ENCODE measurements around the gene P3H4. TPM values are rescaled to one million over a fixed set of nuclear protein-coding genes. Genes with fewer than 3 reads are reported as not detected.
"Not testable (repeated sequence)": the region's sequence is repeated elsewhere in the genome, so short reads cannot be mapped to it uniquely, and the experiment has no call there.

P3H4 gene
- total RNA-seq, 1 donor from 2014 or later, result 84.8 TPM

GRCh38 chr17:41844971-41845370 is 33.2 kb upstream of the P3H4 start:
- H3K27ac Mint-ChIP-seq (ENCODE audit: unreplicated experiment), result no peak overlapping the region
- no peak for DNase-seq (ENCODE audit: low spot score)
- H3K4me1 Mint-ChIP-seq (ENCODE audit: low read depth), result peaks cover 16% of the 10 kb centered on the region
- no peak overlapping the region for H3K4me3 Mint-ChIP-seq (ENCODE audit: unreplicated experiment)
- no peaks in the 10 kb centered on the region for H3K27me3 Mint-ChIP-seq (ENCODE audit: low read depth)
- no peak for TF ChIP-seq CTCF (IDR thresholded peaks at IDR 0.05)
- peaks cover 2% of the 10 kb centered on the region for H3K36me3 Mint-ChIP-seq (ENCODE audit: low read depth)
- H3K9me3 Mint-ChIP-seq (ENCODE audit: low read depth), result no peaks in the 10 kb centered on the region

- not testable (repeated sequence) for H3K4me1 Mint-ChIP-seq (ENCODE audit: low read depth); H3K27ac Mint-ChIP-seq (ENCODE audit: unreplicated experiment); H3K27me3 Mint-ChIP-seq (ENCODE audit: low read depth); DNase-seq (ENCODE audit: low spot score); H3K9me3 Mint-ChIP-seq (ENCODE audit: low read depth); H3K36me3 Mint-ChIP-seq (ENCODE audit: low read depth); H3K4me3 Mint-ChIP-seq (ENCODE audit: unreplicated experiment)
Measured at GRCh38 chr17:41840781-41841180, 29.0 kb upstream of the P3H4 start.

GRCh38 chr17:41839448-41839847 is 27.7 kb upstream of the P3H4 start:
- not testable (repeated sequence) for H3K27ac Mint-ChIP-seq (ENCODE audit: unreplicated experiment); DNase-seq (ENCODE audit: low spot score); H3K36me3 Mint-ChIP-seq (ENCODE audit: low read depth); H3K27me3 Mint-ChIP-seq (ENCODE audit: low read depth); H3K9me3 Mint-ChIP-seq (ENCODE audit: low read depth); H3K4me3 Mint-ChIP-seq (ENCODE audit: unreplicated experiment)
- H3K4me1 Mint-ChIP-seq (ENCODE audit: low read depth), result peaks cover 17% of the 10 kb centered on the region

- no peaks in the 10 kb centered on the region for H3K9me3 Mint-ChIP-seq (ENCODE audit: low read depth)
- peak; percentile 47 for DNase-seq (ENCODE audit: low spot score)
- no peak for TF ChIP-seq CTCF (IDR thresholded peaks at IDR 0.05)
- H3K4me1 Mint-ChIP-seq (ENCODE audit: low read depth), result peaks cover 17% of the 10 kb centered on the region
- H3K36me3 Mint-ChIP-seq (ENCODE audit: low read depth), result no peaks in the 10 kb centered on the region
- H3K4me3 Mint-ChIP-seq (ENCODE audit: unreplicated experiment), result peak within 1 kb of the TSS; percentile 72
- H3K27ac Mint-ChIP-seq (ENCODE audit: unreplicated experiment), result no peak within 1 kb of the TSS
- H3K27me3 Mint-ChIP-seq (ENCODE audit: low read depth), result no peaks in the 10 kb centered on the region
Measured at GRCh38 chr17:41837761-41838538, 26.2 kb upstream of the P3H4 start, which contains the start of gene KLHL10. TSS of gene KLHL10 (plus strand) at chr17:41837825. CDS start at chr17:41837933, 108 bp downstream.

- no peaks in the 10 kb centered on the region for H3K27me3 Mint-ChIP-seq (ENCODE audit: low read depth)
- no peak for TF ChIP-seq CTCF (IDR thresholded peaks at IDR 0.05)
- H3K4me1 Mint-ChIP-seq (ENCODE audit: low read depth), result peaks cover 17% of the 10 kb centered on the region
- H3K27ac Mint-ChIP-seq (ENCODE audit: unreplicated experiment), result no peak overlapping the region
- H3K9me3 Mint-ChIP-seq (ENCODE audit: low read depth), result no peaks in the 10 kb centered on the region
- H3K36me3 Mint-ChIP-seq (ENCODE audit: low read depth), result no peaks in the 10 kb centered on the region
- H3K4me3 Mint-ChIP-seq (ENCODE audit: unreplicated experiment), result peak overlapping the region; percentile 72
- DNase-seq (ENCODE audit: low spot score), result peak; percentile 35
Measured at GRCh38 chr17:41836550-41837196, 24.9 kb upstream of the P3H4 start.

GRCh38 chr17:41835800-41836549 is 24.2 kb upstream of the P3H4 start, which contains the start of gene NT5C3B:
TSS of gene NT5C3B (minus strand) at chr17:41836232. CDS start at chr17:41836193, 39 bp downstream.
- peak within 1 kb of the TSS; percentile 27 for H3K27ac Mint-ChIP-seq (ENCODE audit: unreplicated experiment)

More at GRCh38 chr17:41835800-41836549, 24.2 kb upstream of the P3H4 start, which contains the start of gene NT5C3B:
- Mint-ChIP-seq H3K4me3 (ENCODE audit: unreplicated experiment) (peak within 1 kb of the TSS; percentile 72), H3K9me3 (ENCODE audit: low read depth) (no peaks in the 10 kb centered on the region), H3K36me3 (ENCODE audit: low read depth) (peaks cover 4% of the 10 kb centered on the region), H3K4me1 (ENCODE audit: low read depth) (peaks cover 17% of the 10 kb centered on the region), H3K27me3 (ENCODE audit: low read depth) (no peaks in the 10 kb centered on the region)
- no peak for TF ChIP-seq CTCF (IDR thresholded peaks at IDR 0.05)
- DNase-seq (ENCODE audit: low spot score), result peak; percentile 84

Data from chondrocyte (in vitro differentiated cells).